Muscle layer of duodenum (tissue), 2 donors: Measurements from ENCODE around the gene MCFD2.

ENCODE experiments used
- H3K27ac ChIP-seq: one replicate; pipeline ENCODE4 v1.7.0; 2013; ENCODE audit warnings: mild to moderate bottlenecking, low read length
- H3K27me3 ChIP-seq: one replicate; pipeline ENCODE4 v1.7.0; 2013; ENCODE audit warnings: low read depth, mild to moderate bottlenecking, control low read depth, low read length
- H3K36me3 ChIP-seq, 2 donors: one replicate each; pipeline ENCODE4 v1.7.0; 2013; ENCODE audit warnings: low read length in 2 of 2, control low read depth in 1 of 2, mild to moderate bottlenecking in 1 of 2; ENCODE audit not compliant: insufficient read depth in 2 of 2, control insufficient read depth in 1 of 2
- H3K4me1 ChIP-seq, 2 donors: one replicate each; pipeline ENCODE4 v1.7.0; 2013; ENCODE audit warnings: low read length in 2 of 2, mild to moderate bottlenecking in 2 of 2, control low read depth in 1 of 2, moderate library complexity in 1 of 2; ENCODE audit not compliant: insufficient read depth in 2 of 2, control insufficient read depth in 1 of 2
- H3K4me3 ChIP-seq, 2 donors: one replicate each; pipeline ENCODE4 v1.7.0; 2013; ENCODE audit warnings: low read length in 2 of 2, low read depth in 1 of 2, mild to moderate bottlenecking in 1 of 2
- H3K9me3 ChIP-seq, 2 donors: one replicate each; pipeline ENCODE4 v1.7.0; 2013; ENCODE audit warnings: low read length in 2 of 2, control low read depth in 1 of 2, mild to moderate bottlenecking in 1 of 2; ENCODE audit not compliant: control insufficient read depth in 1 of 2
- donor health status: healthy.

Gene MCFD2

GRCh38 chr2:46854260-46854659, 61.3 kb downstream of the MCFD2 start:
- peak overlapping the region; percentile 82 for H3K27ac ChIP-seq

DNA sequence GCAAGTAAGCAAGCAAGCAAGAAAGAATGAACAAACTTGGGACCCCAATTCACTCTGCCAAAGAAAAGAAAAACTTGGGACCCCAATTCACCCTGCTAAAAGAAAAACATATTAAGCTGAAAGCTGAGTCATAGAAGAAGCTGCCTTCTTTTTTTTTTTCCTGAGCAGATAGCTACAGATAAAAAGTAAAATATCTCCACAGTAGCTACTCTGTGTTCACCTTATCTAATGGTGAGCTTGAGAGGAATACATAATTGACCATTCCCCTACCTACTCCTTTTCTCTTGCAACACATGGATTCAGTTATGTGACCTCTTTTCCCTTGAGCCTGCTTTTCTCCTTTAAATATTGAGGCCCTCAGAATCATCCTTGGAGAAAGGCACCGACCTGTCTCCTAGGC, 63.0 kb downstream of the MCFD2 start:
- peaks cover 39 to 40% of the 10 kb centered on the region in 2 donors for H3K4me1 ChIP-seq
- peak overlapping the region; percentile 82 for H3K27ac ChIP-seq

More at GRCh38 chr2:46854260-46854659, 61.3 kb downstream of the MCFD2 start:
- Histone ChIP-seq H3K4me3 (peak overlapping the region in 1 of 2 donors; percentile 22), H3K9me3 (no peaks in the 10 kb centered on the region), H3K27me3 (no peaks in the 10 kb centered on the region), H3K4me1 (peaks cover 22 to 23% of the 10 kb centered on the region in 2 donors), H3K36me3 (no peaks in the 10 kb centered on the region)

GRCh38 chr2:46852124-46852523, 63.5 kb downstream of the MCFD2 start:
- H3K4me1 ChIP-seq: peaks cover 40 to 44% of the 10 kb centered on the region in 2 donors
- no peaks in the 10 kb centered on the region for H3K27me3 ChIP-seq
- H3K27ac ChIP-seq: no peak overlapping the region

More for the DNA sequence above, 63.0 kb downstream of the MCFD2 start:
- no peak overlapping the region for H3K4me3 ChIP-seq
- peaks cover 0 to 3% of the 10 kb centered on the region in 2 donors for H3K36me3 ChIP-seq
- no peaks in the 10 kb centered on the region for H3K9me3 ChIP-seq
- H3K27me3 ChIP-seq: no peaks in the 10 kb centered on the region

More at GRCh38 chr2:46852124-46852523, 63.5 kb downstream of the MCFD2 start:
- peaks cover 0 to 5% of the 10 kb centered on the region in 2 donors for H3K36me3 ChIP-seq
- H3K9me3 ChIP-seq: no peaks in the 10 kb centered on the region
- H3K4me3 ChIP-seq: no peak overlapping the region
